GM19239 (cell line): Measurements from ENCODE around the gene TMEM150A.
"Not testable (repeated sequence)": the region's sequence is repeated elsewhere in the genome, so short reads cannot be mapped to it uniquely, and the experiment has no call there.

ENCODE experiments used
- DNase-seq: peaks from one replicate; pipeline ENCODE4 v3.0.0; 2011; ENCODE audit warnings: low spot score; ENCODE audit not compliant: insufficient read length
- FAIRE-seq: peaks from 2 replicates; lab custom pipeline; 2011; peaks lifted over from hg19 to GRCh38; lab: Jason Lieb, UNC

The TMEM150A gene

GRCh38 chr2:85578243-85579180, 24.0 kb downstream of the TMEM150A start:
- DNase-seq (no peak), FAIRE-seq (peak; percentile 70)

DNA sequence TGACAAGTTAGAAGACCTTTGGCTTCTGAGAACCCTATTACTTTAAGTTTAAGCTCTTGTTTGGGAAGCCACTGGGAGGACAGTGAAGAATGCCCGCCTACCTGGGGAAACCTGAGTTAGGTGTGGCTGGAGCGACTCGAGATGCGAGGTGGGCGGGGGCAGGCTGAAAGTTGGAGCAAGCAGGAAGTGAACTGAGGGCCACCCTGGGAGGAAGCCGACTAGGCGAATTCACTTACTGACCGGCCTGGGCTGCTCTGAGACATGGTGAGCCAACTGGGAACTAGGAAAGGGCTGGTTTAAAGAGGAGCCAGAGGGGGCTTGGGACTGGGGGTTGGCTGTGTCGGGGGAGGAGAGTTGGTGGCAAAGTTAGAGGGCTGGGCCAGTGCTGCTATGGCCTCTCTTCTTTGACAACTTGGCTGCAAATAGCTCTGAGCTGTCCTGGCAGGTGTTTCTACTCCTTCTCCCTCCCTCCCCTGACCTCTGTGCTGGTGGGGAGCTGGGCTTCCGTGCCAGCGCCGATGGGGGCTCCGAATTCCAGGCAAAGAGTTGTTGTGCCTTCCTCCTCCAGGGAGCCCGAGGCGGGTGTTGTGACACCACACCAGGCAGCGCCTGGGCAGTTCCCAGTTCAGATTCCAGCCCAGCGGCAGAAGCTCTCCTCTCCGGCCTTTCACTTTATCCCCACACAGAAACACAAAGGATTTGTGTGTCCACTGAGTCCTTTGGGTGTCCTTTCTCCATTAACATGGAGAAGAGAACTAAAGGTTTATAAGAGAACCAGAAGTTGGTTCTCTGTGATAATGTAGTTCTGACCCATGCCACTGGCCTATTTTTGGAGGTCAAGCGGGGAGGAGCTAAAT, 24.9 kb downstream of the TMEM150A start, which contains the start of gene VAMP8:
TSS of gene VAMP8 (plus strand) at position 201 of the 857 bp plus-strand sequence. CDS start at position 262, 61 bp downstream.
- DNase-seq = peak; percentile 69
- peak; percentile 91 for FAIRE-seq

- FAIRE-seq (no peak), DNase-seq (no peak)
Observed at GRCh38 chr2:85577063-85577385, 25.5 kb downstream of the TMEM150A start.

GRCh38 chr2:85575739-85576138, 26.8 kb downstream of the TMEM150A start:
- FAIRE-seq = no peak
- no peak for DNase-seq

- DNase-seq = no peak
- FAIRE-seq = no peak
Observed at GRCh38 chr2:85566265-85566664, 36.2 kb downstream of the TMEM150A start.

DNA sequence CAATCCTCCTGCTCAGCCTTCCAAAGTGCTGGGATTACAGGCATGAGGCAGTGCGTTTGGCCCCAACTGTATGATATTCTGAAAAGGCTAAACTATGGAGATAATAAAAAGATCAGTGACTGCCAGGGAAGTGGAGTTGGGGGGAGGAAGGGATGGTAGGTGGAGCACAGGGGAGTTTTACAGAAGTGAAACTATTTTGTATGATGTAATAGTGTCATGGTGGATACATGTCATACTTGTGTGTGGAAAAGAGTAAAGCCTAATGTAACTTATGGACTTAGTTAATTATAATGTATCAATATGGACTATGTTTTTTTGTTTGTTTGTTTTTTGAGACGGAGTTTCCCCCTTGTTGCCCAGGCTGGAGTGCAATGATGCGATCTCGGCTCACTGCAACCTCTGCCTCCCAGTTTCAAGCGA, 38.3 kb downstream of the TMEM150A start:
- no peak for FAIRE-seq
- DNase-seq = no peak

DNA sequence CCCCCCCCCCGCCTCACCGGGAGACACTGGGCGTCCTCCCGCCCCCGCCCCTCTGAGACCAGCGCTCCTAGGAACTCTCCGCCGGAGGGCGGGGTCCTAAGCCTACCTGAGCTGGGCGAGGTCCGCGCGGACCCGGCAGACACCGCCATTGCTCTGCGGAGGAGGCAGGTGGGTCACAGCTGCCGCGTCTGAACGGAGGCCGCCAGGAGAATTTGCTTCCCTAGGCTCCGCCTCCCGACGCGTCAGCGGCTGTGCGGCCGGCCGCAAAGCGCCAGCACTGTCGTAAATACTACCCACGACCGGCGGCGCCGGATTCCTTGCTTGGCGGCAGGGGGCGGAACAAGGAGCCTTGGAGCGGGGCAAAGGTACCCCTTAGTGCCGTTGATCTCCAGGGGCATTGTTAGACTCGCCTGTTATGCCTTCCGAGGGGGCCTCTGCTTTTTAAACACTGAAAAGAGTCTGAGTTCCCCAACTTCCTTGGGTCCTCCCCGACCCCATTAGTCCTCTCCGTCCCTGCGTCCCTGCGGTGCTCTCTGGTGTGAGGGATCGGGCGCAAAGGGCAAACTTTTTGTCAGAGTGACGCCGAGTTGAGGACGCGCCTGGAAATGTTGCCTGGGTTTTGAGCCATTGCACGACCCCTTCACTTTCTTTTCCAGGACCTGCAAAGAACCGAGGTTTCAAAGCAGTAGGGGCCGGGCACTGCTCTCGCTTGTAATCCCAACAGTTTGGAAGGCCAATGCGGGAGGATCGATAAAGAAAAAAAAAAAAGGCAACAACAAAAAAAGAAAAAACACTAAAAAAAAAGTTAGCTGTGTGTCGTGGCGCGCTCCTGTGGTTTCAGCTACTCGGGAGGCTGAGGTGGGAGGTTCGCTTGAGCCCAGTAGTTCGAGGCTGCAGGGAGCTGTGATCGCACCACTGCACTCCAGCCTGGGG, 41.0 kb downstream of the TMEM150A start, which contains the start of gene GGCX:
TSS of gene GGCX (minus strand) at position 214 of the 933 bp plus-strand sequence. CDS start at position 149, 65 bp downstream.
- peak; percentile 85 for DNase-seq
- peak; percentile 73 for FAIRE-seq

DNA sequence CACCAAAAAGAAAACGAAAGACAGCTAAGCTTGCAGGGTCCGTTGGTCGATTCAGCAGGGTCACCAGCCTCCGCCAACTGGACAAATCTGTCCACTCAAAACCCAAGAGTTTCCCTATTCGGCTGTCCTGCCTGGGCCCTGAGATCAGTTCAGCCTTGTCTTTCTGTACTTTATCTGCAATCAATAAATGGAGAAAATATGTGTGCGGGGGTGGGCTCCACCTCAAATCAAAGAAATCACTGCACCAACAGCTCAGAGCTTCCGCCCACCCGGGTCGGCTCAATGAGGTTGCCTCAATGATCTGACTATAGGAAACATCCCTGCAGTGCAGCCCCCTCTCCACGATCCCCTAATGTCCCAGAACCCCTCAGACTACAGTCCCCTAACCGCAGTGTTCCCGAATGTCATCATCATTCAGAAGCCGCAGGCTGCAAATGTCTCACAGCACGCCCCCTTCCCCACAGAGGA, 41.7 kb downstream of the TMEM150A start:
- DNase-seq (no peak), FAIRE-seq (no peak)

GRCh38 chr2:85560403-85560726, 42.1 kb downstream of the TMEM150A start:
- not testable (repeated sequence) for FAIRE-seq, DNase-seq

- FAIRE-seq (no peak), DNase-seq (no peak)
Observed at GRCh38 chr2:85558160-85558559, 44.3 kb downstream of the TMEM150A start.

GRCh38 chr2:85557130-85557529, 45.4 kb downstream of the TMEM150A start:
- DNase-seq (no peak), FAIRE-seq (no peak)

GRCh38 chr2:85554980-85555612, 47.4 kb downstream of the TMEM150A start:
- no peak for DNase-seq
- no peak for FAIRE-seq

GRCh38 chr2:85553184-85553583, 49.3 kb downstream of the TMEM150A start:
- FAIRE-seq (no peak), DNase-seq (no peak)

DNA sequence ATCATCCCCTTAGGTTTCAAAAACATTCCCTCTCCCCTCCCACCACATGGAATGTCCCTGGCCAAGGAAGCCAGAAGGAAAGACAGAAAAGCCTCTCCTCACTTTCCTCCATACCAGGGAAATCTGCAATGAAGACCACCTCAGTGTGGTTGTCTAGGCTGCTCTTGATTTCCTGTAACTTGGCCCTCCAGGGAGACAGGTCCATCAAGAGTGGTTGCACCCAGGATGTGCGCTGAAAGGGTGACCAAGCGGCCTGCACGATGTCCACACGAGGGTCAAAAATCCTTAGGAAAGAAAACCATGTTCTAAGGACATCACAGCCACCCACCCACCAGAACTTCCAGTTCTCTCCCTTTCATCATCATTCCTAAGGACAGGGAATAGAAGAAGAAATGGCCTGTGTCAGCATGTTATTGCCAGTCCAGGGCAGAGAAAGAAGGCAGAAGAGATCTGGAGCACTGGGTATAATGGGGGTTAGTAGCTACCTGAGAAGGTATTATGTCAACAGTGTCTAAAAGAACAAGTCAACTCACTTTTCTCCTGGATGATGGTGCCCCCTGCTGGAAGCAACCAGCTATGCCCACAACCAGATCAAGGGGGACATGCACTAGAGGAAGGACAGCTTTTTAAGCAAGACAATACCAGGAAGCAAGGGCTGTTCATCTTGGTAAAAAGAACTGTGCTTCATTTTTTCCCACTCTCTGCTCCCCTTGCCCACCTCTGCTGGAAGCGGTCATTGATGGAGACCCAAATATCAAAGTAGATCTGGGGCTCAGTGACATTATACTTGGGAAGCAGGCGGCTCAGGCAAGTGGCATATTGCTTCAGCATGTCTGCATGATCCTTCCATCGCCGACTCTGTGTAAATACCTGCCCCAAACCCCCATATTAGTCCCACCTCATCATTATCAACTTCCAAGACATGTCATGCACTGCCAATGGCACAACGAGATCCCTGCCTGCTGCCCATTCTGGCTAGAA, 50.5 kb downstream of the TMEM150A start:
- DNase-seq (no peak), FAIRE-seq (peak; percentile 84)

DNA sequence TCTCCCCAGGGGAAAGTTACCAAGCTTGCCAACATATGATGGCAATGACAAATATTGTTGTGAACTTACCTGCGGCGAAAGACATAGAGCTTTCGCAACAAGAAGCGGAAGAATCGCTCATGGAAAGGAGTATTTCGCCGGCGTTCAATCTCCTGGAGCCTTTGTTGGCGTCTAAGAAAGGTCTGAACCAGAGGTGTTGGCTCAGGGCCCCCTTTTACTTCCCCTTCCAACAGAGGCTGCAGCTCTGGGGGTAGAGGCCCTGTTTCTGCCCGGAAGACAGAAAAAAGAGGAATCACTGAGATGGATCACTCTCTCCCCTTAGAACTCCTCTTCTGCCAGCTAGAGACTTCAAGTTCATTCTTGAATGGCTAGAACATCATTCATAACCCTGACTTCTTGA, 52.0 kb downstream of the TMEM150A start:
- FAIRE-seq (no peak), DNase-seq (no peak)

DNA sequence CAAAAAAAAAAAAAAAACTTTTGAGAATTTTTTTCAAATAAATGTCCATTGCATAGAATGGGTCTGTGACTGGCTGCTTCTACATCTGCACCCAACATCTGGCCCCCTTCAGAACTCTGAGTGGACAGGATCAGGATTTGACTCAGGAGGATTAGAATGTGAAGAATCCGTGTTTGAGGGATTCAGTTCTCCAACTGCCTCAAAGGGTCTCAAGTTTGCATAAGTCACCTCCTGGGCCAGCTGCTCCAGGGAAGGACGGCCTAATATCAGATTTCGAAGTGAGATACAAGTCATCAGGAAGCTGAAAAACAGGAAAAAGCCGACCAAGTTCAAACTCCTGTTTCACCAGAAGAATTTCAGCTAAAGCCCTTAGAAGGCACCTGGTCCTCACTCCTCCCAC, 52.7 kb downstream of the TMEM150A start:
- FAIRE-seq (no peak), DNase-seq (no peak)

DNA sequence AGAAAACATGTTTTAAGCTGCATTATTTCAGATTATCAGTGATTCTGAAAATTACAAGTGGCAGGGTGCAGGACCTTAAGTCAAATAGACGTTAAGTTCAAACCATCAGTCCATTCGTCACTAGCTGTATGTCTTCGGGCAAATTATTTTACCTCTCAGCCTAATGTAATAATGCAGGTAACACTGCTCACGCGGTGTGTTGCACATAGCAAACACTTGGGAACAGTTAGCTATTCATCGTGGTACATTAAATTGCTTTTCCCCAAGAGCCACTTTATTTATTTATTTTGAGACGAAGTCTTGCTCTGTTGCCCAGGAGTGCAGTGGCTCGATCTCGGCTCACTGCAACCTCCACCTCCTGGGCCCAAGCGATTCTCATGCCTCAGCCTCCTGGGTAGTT, 53.4 kb downstream of the TMEM150A start:
- no peak for DNase-seq
- FAIRE-seq = no peak

DNA sequence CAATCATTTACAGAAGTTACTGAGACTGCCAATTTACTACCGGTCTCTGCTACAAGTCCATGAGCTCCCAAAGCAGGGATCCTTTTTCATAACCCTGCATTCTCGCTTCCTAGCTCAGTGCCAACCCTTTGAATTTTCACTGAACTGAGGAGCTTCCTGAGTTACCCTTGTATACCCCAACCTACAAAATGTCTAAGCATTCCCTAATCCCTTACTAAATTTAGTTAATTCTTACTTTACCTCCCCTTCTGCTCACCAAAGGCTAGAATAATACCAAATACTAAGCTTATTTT, 53.9 kb downstream of the TMEM150A start:
- FAIRE-seq (no peak), DNase-seq (no peak)
